HG02870 (cell line): ENCODE results near the gene IFI27L1.

Experiments
- ATAC-seq: cut with Tn5 transposase; IDR thresholded peaks from one replicate; pipeline ENCODE4 v1.9.1; 2021; ENCODE audit warnings: mild to moderate bottlenecking, moderate library complexity; ENCODE audit not compliant: unreplicated experiment

The IFI27L1 gene

GRCh38 chr14:94113490-94113889 lies 32.4 kb downstream of the IFI27L1 start:
- ATAC-seq, result no peak

- no peak for ATAC-seq
These were observed 32.9 kb downstream of the IFI27L1 start for GRCh38 chr14:94113908-94114588.

- no peak for ATAC-seq
These were observed 33.5 kb downstream of the IFI27L1 start for GRCh38 chr14:94114589-94115057.

- no peak for ATAC-seq
These were observed 34.0 kb downstream of the IFI27L1 start for GRCh38 chr14:94115058-94115591.

- ATAC-seq, result no peak
These were observed 34.5 kb downstream of the IFI27L1 start for GRCh38 chr14:94115631-94116030.

GRCh38 chr14:94116701-94117100 lies 35.6 kb downstream of the IFI27L1 start:
- no peak for ATAC-seq

GRCh38 chr14:94117856-94118255 lies 36.7 kb downstream of the IFI27L1 start:
- ATAC-seq, result no peak

- ATAC-seq, result no peak
These were observed 38.0 kb downstream of the IFI27L1 start for GRCh38 chr14:94119071-94119470.

- no peak for ATAC-seq
These were observed 39.7 kb downstream of the IFI27L1 start for GRCh38 chr14:94120667-94121340.

- ATAC-seq, result no peak
These were observed 40.4 kb downstream of the IFI27L1 start for GRCh38 chr14:94121485-94121884.

GRCh38 chr14:94122438-94122837 lies 41.3 kb downstream of the IFI27L1 start:
- ATAC-seq, result no peak

GRCh38 chr14:94123296-94123695 lies 42.2 kb downstream of the IFI27L1 start:
- no peak for ATAC-seq

GRCh38 chr14:94123868-94124267 lies 42.8 kb downstream of the IFI27L1 start:
- ATAC-seq, result no peak

- no peak for ATAC-seq
These were observed 43.7 kb downstream of the IFI27L1 start for GRCh38 chr14:94124582-94125377.

- ATAC-seq, result no peak
These were observed 44.7 kb downstream of the IFI27L1 start for GRCh38 chr14:94125659-94126418.

GRCh38 chr14:94126419-94126677 lies 45.2 kb downstream of the IFI27L1 start:
- no peak for ATAC-seq

- no peak for ATAC-seq
These were observed 45.7 kb downstream of the IFI27L1 start for GRCh38 chr14:94126800-94127199.

GRCh38 chr14:94127330-94127729 lies 46.2 kb downstream of the IFI27L1 start:
- no peak for ATAC-seq

- ATAC-seq, result no peak
These were observed 47.2 kb downstream of the IFI27L1 start for GRCh38 chr14:94128216-94128839.

GRCh38 chr14:94129111-94129757 lies 48.1 kb downstream of the IFI27L1 start, which contains the start of gene IFI27L2:
IFI27L2 (minus strand) TSS chr14:94129604; CDS start chr14:94129564, 40 bp downstream.
- peak; percentile 94 for ATAC-seq
